Measurements from ENCODE around the gene GABRQ.
"Not testable (repeated sequence)": the region's sequence is repeated elsewhere in the genome, so short reads cannot be mapped to it uniquely, and the experiment has no call there.

GABRQ gene

GRCh38 chrX:152663086-152663485 lies 25.4 kb downstream of the GABRQ start:
- DNase-seq, result no peak

- no peak for DNase-seq
These were observed 36.4 kb downstream of the GABRQ start for GRCh38 chrX:152674135-152674534.

GRCh38 chrX:152674652-152675051 lies 37.0 kb downstream of the GABRQ start:
- not testable (repeated sequence) for DNase-seq

GRCh38 chrX:152681012-152681411 lies 43.3 kb downstream of the GABRQ start:
- not testable (repeated sequence) for DNase-seq

GRCh38 chrX:152697952-152698931 lies 60.5 kb downstream of the GABRQ start, which contains the start of gene MAGEA3:
MAGEA3 (plus strand) TSS chrX:152698794; CDS start chrX:152700833, 2,039 bp downstream.
- not testable (repeated sequence) for DNase-seq

- DNase-seq, result not testable (repeated sequence)
These were observed 62.7 kb downstream of the GABRQ start for GRCh38 chrX:152700390-152700789.

GRCh38 chrX:152706500-152706899 lies 68.8 kb downstream of the GABRQ start:
- DNase-seq, result not testable (repeated sequence)
